ENCODE data around the gene EXOC6B.

DNA sequence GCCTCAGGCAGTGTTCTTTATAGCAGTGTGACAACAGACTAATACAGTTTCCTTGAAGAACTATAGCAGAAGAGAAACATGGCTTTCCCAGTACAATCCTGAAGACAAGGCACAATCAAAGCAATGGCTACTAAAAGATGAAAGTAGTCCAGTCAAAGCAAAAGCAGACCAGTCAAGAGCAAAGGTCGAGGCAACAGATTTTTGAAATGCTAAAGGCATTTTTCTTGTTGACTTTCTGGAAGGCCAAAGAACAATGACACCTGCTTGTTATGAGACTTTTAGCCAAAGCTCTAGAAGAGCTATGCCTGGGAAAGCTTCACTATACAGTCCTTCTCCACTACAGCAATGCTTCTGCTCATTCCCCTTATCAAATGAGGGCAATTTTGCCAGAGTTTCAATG is 269.9 kb downstream of the EXOC6B start:
- TF ChIP-seq PBX3 (CRISPR knock-in tag; IDR thresholded peaks at IDR 0.05) (no peak), CTCF (tag by site-specific recombination; IDR thresholded peaks at IDR 0.05) (no peak), ZNF513 (tag by site-specific recombination; IDR thresholded peaks at IDR 0.05) (no peak), YY2 (tag by site-specific recombination; IDR thresholded peaks at IDR 0.05) (no peak), OVOL3 (tag by site-specific recombination; IDR thresholded peaks at IDR 0.05) (no peak), ZSCAN18 (tag by site-specific recombination; IDR thresholded peaks at IDR 0.05) (no peak), ZBTB6 (tag by site-specific recombination; IDR thresholded peaks at IDR 0.05) (no peak), ZNF24 (tag by site-specific recombination; IDR thresholded peaks at IDR 0.05) (no peak), HOXA7 (CRISPR knock-in tag; IDR thresholded peaks at IDR 0.05; ENCODE audit: borderline replicate concordance) (no peak), ZIC2 (tag by site-specific recombination; IDR thresholded peaks at IDR 0.05) (no peak)
- TF ChIP-seq, protein P1, sequence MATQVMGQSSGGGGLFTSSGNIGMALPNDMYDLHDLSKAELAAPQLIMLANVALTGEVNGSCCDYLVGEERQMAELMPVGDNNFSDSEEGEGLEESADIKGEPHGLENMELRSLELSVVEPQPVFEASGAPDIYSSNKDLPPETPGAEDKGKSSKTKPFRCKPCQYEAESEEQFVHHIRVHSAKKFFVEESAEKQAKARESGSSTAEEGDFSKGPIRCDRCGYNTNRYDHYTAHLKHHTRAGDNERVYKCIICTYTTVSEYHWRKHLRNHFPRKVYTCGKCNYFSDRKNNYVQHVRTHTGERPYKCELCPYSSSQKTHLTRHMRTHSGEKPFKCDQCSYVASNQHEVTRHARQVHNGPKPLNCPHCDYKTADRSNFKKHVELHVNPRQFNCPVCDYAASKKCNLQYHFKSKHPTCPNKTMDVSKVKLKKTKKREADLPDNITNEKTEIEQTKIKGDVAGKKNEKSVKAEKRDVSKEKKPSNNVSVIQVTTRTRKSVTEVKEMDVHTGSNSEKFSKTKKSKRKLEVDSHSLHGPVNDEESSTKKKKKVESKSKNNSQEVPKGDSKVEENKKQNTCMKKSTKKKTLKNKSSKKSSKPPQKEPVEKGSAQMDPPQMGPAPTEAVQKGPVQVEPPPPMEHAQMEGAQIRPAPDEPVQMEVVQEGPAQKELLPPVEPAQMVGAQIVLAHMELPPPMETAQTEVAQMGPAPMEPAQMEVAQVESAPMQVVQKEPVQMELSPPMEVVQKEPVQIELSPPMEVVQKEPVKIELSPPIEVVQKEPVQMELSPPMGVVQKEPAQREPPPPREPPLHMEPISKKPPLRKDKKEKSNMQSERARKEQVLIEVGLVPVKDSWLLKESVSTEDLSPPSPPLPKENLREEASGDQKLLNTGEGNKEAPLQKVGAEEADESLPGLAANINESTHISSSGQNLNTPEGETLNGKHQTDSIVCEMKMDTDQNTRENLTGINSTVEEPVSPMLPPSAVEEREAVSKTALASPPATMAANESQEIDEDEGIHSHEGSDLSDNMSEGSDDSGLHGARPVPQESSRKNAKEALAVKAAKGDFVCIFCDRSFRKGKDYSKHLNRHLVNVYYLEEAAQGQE (tag by site-specific recombination; IDR thresholded peaks at IDR 0.05) = no peak
